Upper lobe of left lung (tissue), 6 donors: ENCODE measurements around the gene LYRM4. TPM values are rescaled to one million over a fixed set of nuclear protein-coding genes. Genes with fewer than 3 reads are reported as not detected.

Experiments used
- ATAC-seq, 2 donors: fragments of 200-7000 bp; cut with Tn5 transposase; one replicate each; pipeline ENCODE4 v1.9.1; 2022; ENCODE audit warnings: mild to moderate bottlenecking in 2 of 2, moderate library complexity in 2 of 2; ENCODE audit not compliant: low FRiP score in 2 of 2
- DNase-seq, 2 donors: peaks; one replicate each; pipeline ENCODE4 v3.0.0-alpha.2; 2019 to 2020
- H3K27ac ChIP-seq, 4 donors: fragments of 200-600 bp; sonication (generic); one replicate each; pipeline ENCODE4 v1.5.1; 2016 to 2019
- H3K27me3 ChIP-seq, 4 donors: fragments of 200-600 bp; sonication (generic); one replicate each; pipeline ENCODE4 v1.5.1; 2017 to 2019
- H3K36me3 ChIP-seq, 4 donors: fragments of 200-600 bp; sonication (generic); one replicate each; pipeline ENCODE4 v1.5.1; 2016 to 2019
- H3K4me1 ChIP-seq, 4 donors: fragments of 200-600 bp; sonication (generic); one replicate each; pipeline ENCODE4 v1.5.1; 2018 to 2019
- H3K4me3 ChIP-seq, 4 donors: fragments of 200-600 bp; sonication (generic); one replicate each; pipeline ENCODE4 v1.5.1; 2017 to 2019; ENCODE audit warnings: mild to moderate bottlenecking in 2 of 4, moderate library complexity in 1 of 4
- H3K9me3 ChIP-seq, 4 donors: fragments of 200-600 bp; sonication (generic); one replicate each; pipeline ENCODE4 v1.5.1; 2018 to 2019
- EP300 ChIP-seq, 4 donors: sonication (generic); formaldehyde crosslinking; IDR thresholded peaks; one replicate each; pipeline ENCODE4 v1.5.1; 2017; ENCODE audit warnings: antibody characterized with exemption in 4 of 4, control low read depth in 2 of 4
- POLR2A ChIP-seq, 4 donors: fragments of 450-650 bp; IDR thresholded peaks; one replicate each; pipeline ENCODE4 v1.5.1; 2016 to 2017; ENCODE audit warnings: antibody characterized with exemption in 4 of 4, mild to moderate bottlenecking in 2 of 4
- POLR2AphosphoS5 ChIP-seq, 2 donors: sonication (generic); formaldehyde crosslinking; IDR thresholded peaks; one replicate each; pipeline ENCODE4 v1.5.1; 2017; ENCODE audit warnings: antibody characterized with exemption in 2 of 2
- WGBS, 2 donors: methylation state at CpG; one replicate each; pipeline ENCODE4 v1.1.5; 2017 to 2018; 5-methylcytosine and 5-hydroxymethylcytosine counted together
- total RNA-seq, 6 donors: library from RNA; depleted of rRNA in 4 of 6; stranded (reverse); fragments of >200 nt in 4 of 6; gene quantifications; one replicate each; pipeline versions ENCODE4 v1.1.0 to v1.2.1, GENCODE V29; 2016 to 2021
- TF ChIP-seq, protein P1 (sequence below), 6 experiments: fragments of 450-650 bp in 4 of 6; fragments of 200-600 bp in 2 of 6; sonication (generic) in 2 of 6; IDR thresholded peaks; one replicate each; pipeline ENCODE4 v1.5.1; 2016 to 2019; ENCODE audit warnings: antibody characterized with exemption in 6 of 6
- donor health status: DM: no; HTN: no; CAD: no; lungs with moderate emphysema.
- donor health status: DM: no; HTN: yes; CAD: no; lungs with severe emphysema.

LYRM4 gene
- 10 to 100 TPM in 5 of 6 donors, 1 to 10 TPM in 1; 5.8 to 24.1 (median 15.9) TPM for total RNA-seq

DNA sequence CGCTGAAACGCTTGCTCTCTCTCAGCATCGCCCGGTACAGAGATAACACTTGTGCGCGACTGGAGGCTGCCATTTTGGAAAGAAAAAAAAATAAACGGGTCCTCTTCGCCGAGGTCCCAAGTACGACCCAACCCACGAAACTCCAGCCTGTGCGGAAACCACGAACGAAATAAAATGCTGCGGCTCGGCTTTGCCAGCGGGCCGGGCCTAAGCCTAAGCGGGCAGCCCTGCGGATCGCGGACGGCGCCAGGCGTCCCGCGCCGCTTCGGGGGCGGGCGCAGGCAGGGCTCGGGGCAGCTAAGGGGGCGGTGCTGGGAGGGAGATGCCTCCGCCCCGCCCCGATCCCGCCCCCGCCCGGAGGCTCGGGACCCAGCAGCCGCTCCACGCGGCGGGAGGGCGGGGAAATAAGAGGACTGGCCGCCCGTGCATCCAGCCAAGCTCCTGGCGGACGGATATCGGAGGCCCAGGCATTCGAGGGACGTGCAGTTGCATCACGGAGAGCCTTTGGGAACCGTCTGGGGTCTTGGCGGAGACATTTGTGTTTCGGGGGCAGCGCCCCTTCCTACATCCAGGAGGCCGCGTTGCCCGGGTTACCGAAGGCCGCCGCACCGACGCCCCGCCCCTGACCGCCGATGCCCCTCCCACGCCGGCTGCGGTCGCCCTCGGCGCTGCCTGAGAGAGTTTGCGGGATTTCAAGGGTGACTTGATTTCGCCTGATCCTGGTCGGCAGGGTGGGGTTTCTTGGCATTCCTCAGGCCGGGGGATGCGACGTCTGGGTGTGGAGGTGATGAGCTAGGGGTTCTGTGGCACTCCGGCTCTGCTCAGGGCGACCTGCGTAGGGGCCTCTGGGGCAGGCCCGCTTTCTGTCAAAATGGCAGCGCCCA, at the start of gene LYRM4, which contains the start of gene FARS2:
LYRM4 (minus strand) TSS at position 290 of the 884 bp plus-strand sequence; CDS start at position 73, 217 bp downstream.
FARS2 (plus strand) TSS at position 853 of the 884 bp plus-strand sequence.
- peak within 1 kb of the TSS; percentile 86 to 98 (median 94) for H3K4me3 ChIP-seq
- ATAC-seq (peak; percentile 97 to 99), DNase-seq (peak; percentile 92 to 98)
- peak within 1 kb of the TSS; percentile 93 to 96 (median 95) for H3K27ac ChIP-seq
- H3K27me3 ChIP-seq: no peaks in the 10 kb centered on the region
- 0 to 1% methylated on average over 16 to 40 of the region's 85 CpGs for WGBS, 2 donors
- TF ChIP-seq POLR2A (IDR thresholded peaks at IDR 0.05) (peak in 2 of 4 donors; percentile 47 to 51), POLR2AphosphoS5 (IDR thresholded peaks at IDR 0.05) (peak; percentile 64 to 66), EP300 (IDR thresholded peaks at IDR 0.05) (no peak)
- TF ChIP-seq, protein P1, sequence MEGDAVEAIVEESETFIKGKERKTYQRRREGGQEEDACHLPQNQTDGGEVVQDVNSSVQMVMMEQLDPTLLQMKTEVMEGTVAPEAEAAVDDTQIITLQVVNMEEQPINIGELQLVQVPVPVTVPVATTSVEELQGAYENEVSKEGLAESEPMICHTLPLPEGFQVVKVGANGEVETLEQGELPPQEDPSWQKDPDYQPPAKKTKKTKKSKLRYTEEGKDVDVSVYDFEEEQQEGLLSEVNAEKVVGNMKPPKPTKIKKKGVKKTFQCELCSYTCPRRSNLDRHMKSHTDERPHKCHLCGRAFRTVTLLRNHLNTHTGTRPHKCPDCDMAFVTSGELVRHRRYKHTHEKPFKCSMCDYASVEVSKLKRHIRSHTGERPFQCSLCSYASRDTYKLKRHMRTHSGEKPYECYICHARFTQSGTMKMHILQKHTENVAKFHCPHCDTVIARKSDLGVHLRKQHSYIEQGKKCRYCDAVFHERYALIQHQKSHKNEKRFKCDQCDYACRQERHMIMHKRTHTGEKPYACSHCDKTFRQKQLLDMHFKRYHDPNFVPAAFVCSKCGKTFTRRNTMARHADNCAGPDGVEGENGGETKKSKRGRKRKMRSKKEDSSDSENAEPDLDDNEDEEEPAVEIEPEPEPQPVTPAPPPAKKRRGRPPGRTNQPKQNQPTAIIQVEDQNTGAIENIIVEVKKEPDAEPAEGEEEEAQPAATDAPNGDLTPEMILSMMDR (IDR thresholded peaks at IDR 0.05): peak in 4 of 6 experiments; percentile 31 to 84 (median 54)
- no peaks in the 10 kb centered on the region for H3K36me3 ChIP-seq
- no peaks in the 10 kb centered on the region for H3K9me3 ChIP-seq
- H3K4me1 ChIP-seq: peaks cover 14 to 35% (median 18%) of the 10 kb centered on the region in 4 donors

DNA sequence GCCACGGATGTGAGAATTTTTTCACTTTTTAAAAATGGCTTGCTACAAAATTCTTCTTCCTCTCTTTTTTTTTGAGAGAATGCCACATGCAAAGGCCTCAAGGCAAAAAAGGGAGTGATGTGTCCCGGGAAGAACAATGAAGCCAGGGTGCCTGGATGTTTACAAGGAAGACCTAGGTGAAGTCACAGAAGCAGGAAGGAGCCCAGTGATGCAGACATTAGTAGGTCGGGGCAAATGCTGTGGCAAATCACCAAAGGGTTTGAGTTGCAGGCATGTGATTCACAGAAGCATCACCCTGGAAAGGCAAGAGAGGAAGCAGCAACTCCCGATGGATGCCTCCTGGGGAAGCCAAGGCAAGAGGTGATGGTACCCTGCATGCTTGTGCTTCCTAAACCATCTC, 47.3 kb upstream of the LYRM4 start:
- Histone ChIP-seq H3K27me3 (no peaks in the 10 kb centered on the region), H3K27ac (no peak overlapping the region), H3K9me3 (no peaks in the 10 kb centered on the region), H3K36me3 (peaks cover 0 to 4% (median 0%) of the 10 kb centered on the region in 4 donors), H3K4me3 (no peak overlapping the region), H3K4me1 (no peaks in the 10 kb centered on the region)
- ATAC-seq (no peak), DNase-seq (no peak)
- TF ChIP-seq POLR2AphosphoS5 (IDR thresholded peaks at IDR 0.05): no peak
- TF ChIP-seq POLR2A (IDR thresholded peaks at IDR 0.05): no peak
- no peak for TF ChIP-seq EP300 (IDR thresholded peaks at IDR 0.05)
- 80 to 92% methylated on average over 4 of the region's 4 CpGs for WGBS, 2 donors

DNA sequence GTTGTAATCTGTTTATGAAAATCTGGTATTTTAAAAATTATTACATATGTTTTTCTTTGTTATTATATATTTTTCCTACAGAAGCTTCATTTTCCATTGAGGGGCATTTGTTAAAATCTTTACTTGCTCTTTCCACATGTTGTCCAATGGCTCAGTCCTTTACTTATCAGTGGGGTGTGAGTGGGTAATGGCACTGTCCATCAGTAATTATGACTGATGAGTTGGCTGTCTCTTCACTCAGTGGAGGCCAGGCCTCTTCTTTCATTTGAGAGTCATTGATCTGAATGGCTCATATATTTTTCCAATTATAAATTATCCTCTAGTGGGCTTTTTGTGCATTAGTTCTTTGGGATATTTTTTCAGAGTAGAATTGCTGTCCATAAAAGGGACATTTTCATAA, 46.3 kb upstream of the LYRM4 start:
- TF ChIP-seq EP300 (IDR thresholded peaks at IDR 0.05) (no peak), POLR2AphosphoS5 (IDR thresholded peaks at IDR 0.05) (no peak), POLR2A (IDR thresholded peaks at IDR 0.05) (no peak)
- TF ChIP-seq, protein P1 (IDR thresholded peaks at IDR 0.05): no peak
- H3K4me1 ChIP-seq: peaks cover 0 to 4% (median under 1%) of the 10 kb centered on the region in 4 donors
- H3K27ac ChIP-seq: no peak overlapping the region
- no peak for ATAC-seq
- H3K9me3 ChIP-seq: no peaks in the 10 kb centered on the region
- no peak overlapping the region for H3K4me3 ChIP-seq
- no peak for DNase-seq
- no peaks in the 10 kb centered on the region for H3K27me3 ChIP-seq
- peaks cover 0 to 4% (median 0%) of the 10 kb centered on the region in 4 donors for H3K36me3 ChIP-seq

DNA sequence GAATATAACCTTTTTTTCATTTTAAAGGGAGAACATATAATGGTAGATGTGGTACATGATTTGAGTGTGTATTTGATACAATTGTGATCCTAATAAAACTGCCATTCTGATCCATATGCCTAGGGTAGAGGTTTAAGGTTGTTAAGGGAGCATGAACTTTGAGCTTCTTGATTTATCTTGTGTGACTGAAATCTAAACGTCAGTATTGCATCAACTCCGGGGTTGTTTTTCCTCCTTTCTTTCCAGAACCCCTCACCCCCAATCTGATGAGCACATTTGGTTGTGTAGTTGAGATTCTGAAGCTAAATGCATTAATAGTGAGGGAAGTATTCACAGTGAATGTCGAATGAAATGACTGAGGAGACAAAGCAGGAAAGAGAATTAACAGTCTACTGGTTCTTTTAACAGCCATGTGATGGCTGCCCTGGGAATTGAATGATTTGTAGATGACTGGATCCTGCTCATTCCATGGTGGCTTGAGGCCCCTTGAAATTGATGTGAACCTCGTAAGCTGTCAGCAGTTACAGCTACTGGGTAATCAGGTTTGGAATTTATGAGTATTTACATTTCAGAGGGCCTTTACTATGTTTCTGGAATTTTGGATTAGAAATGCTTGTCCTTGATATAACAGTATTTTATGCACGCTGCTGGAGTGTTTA, 45.3 kb upstream of the LYRM4 start:
- Histone ChIP-seq H3K4me1 (peaks cover 0 to 4% (median 1%) of the 10 kb centered on the region in 4 donors), H3K4me3 (no peak overlapping the region), H3K27ac (no peak overlapping the region), H3K36me3 (peaks cover 0 to 4% (median 0%) of the 10 kb centered on the region in 4 donors), H3K27me3 (no peaks in the 10 kb centered on the region), H3K9me3 (no peaks in the 10 kb centered on the region)
- TF ChIP-seq POLR2AphosphoS5 (IDR thresholded peaks at IDR 0.05) (no peak), POLR2A (IDR thresholded peaks at IDR 0.05) (no peak), EP300 (IDR thresholded peaks at IDR 0.05) (no peak)
- TF ChIP-seq, protein P1 (IDR thresholded peaks at IDR 0.05): no peak
- ATAC-seq (no peak), DNase-seq (no peak)
- WGBS, 2 donors: 55 to 72% methylated on average over 5 of the region's 5 CpGs

DNA sequence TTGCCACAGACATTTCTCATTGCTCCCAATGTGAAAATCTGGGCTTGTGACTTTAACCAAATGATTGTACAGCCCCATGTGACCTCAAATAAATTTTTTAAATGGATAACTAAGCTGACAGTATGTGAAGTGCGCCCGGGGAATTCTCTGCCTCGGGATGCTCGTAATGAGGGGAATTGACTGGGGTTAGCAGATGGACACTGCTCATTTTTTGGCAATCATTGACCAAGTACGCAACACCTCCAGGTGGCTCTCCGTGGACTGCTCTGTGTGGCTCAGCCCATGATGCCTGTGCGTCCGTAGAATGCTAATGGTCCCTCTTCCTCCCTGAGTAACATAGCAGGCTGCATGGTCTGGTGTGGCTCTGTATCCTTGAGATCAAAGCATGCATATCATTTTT, 42.9 kb upstream of the LYRM4 start:
- DNase-seq (no peak), ATAC-seq (no peak)
- TF ChIP-seq POLR2AphosphoS5 (IDR thresholded peaks at IDR 0.05): no peak
- TF ChIP-seq, protein P1 (IDR thresholded peaks at IDR 0.05): no peak
- TF ChIP-seq EP300 (IDR thresholded peaks at IDR 0.05): no peak
- TF ChIP-seq POLR2A (IDR thresholded peaks at IDR 0.05): no peak
- peaks cover 0 to 4% (median 0%) of the 10 kb centered on the region in 4 donors for H3K36me3 ChIP-seq
- WGBS, 2 donors: 95 to 97% methylated on average over 8 of the region's 8 CpGs
- peaks cover 0 to 4% (median 1%) of the 10 kb centered on the region in 4 donors for H3K4me1 ChIP-seq
- H3K27me3 ChIP-seq: no peaks in the 10 kb centered on the region
- no peak overlapping the region for H3K4me3 ChIP-seq
- no peak overlapping the region for H3K27ac ChIP-seq
- H3K9me3 ChIP-seq: no peaks in the 10 kb centered on the region
